GM23338 (cell line): Measurements from ENCODE around the gene PGF. TPM values are rescaled to one million over a fixed set of nuclear protein-coding genes. Genes with fewer than 3 reads are reported as not detected.

Experiments
- ATAC-seq: fragments of 200-7000 bp; cut with Tn5 transposase; 3 replicates; pipeline ENCODE4 v1.9.1; 2020
- DNase-seq: peaks from one replicate; pipeline ENCODE4 v3.0.0-alpha.2; 2015; ENCODE audit warnings: low spot score
- H2AFZ ChIP-seq: fragments of 200-600 bp; sonication (generic); 2 replicates; pipeline ENCODE4 v1.8.0; 2016; ENCODE audit warnings: antibody characterized with exemption, mild to moderate bottlenecking, moderate library complexity
- H3F3A ChIP-seq: fragments of 200-600 bp; sonication (generic); replicated peaks from 2 replicates; pipeline ENCODE4 v1.8.0; 2017; ENCODE audit warnings: antibody characterized with exemption, mixed run types, low read depth
- H3K27ac ChIP-seq: fragments of 200-600 bp; sonication (generic); 2 replicates; pipeline ENCODE4 v1.6.1; 2016; ENCODE audit warnings: low read depth
- H3K27me3 ChIP-seq: fragments of 200-600 bp; sonication (generic); 2 replicates; pipeline ENCODE4 v1.8.0; 2016; ENCODE audit warnings: mild to moderate bottlenecking, mixed run types, moderate library complexity; ENCODE audit not compliant: insufficient read depth
- H3K36me3 ChIP-seq: fragments of 200-600 bp; sonication (generic); 2 replicates; pipeline ENCODE4 v1.8.0; 2016; ENCODE audit warnings: mild to moderate bottlenecking; ENCODE audit not compliant: insufficient read depth
- H3K4me1 ChIP-seq: fragments of 200-600 bp; sonication (generic); 2 replicates; pipeline ENCODE4 v1.8.0; 2016; ENCODE audit warnings: mild to moderate bottlenecking, moderate library complexity; ENCODE audit not compliant: insufficient read depth
- H3K4me2 ChIP-seq: fragments of 200-600 bp; sonication (generic); 2 replicates; pipeline ENCODE4 v1.7.1; 2017; ENCODE audit warnings: mixed run types
- H3K4me3 ChIP-seq: fragments of 200-600 bp; sonication (generic); 2 replicates; pipeline ENCODE4 v1.6.1; 2016; ENCODE audit warnings: mixed run types
- H3K79me2 ChIP-seq: fragments of 200-600 bp; sonication (generic); replicated peaks from 2 replicates; pipeline ENCODE4 v1.8.0; 2017; ENCODE audit warnings: mild to moderate bottlenecking; ENCODE audit not compliant: insufficient read depth
- H3K9me2 ChIP-seq: fragments of 200-600 bp; sonication (generic); 2 replicates; pipeline ENCODE4 v1.8.0; 2017; ENCODE audit not compliant: insufficient read depth
- H4K20me1 ChIP-seq: fragments of 200-600 bp; sonication (generic); replicated peaks from 2 replicates; pipeline ENCODE4 v1.8.0; 2017; ENCODE audit warnings: mild to moderate bottlenecking; ENCODE audit not compliant: insufficient read depth
- H3K27ac Mint-ChIP-seq: 2 replicates; pipeline ENCODE4 v1.8.0; 2020; ENCODE audit warnings: inconsistent platforms, mild to moderate bottlenecking, moderate library complexity, mixed read lengths
- H3K27me3 Mint-ChIP-seq: 3 replicates; pipeline ENCODE4 v1.8.0; 2022; ENCODE audit warnings: low read depth, mild to moderate bottlenecking, moderate library complexity, mixed read lengths, inconsistent platforms; ENCODE audit not compliant: insufficient read depth, poor library complexity
- H3K36me3 Mint-ChIP-seq: 3 replicates; pipeline ENCODE4 v1.8.0; 2021; ENCODE audit warnings: low read depth, mild to moderate bottlenecking, inconsistent platforms, moderate library complexity, mixed read lengths
- H3K4me1 Mint-ChIP-seq: 3 replicates; pipeline ENCODE4 v1.8.0; 2020; ENCODE audit warnings: mild to moderate bottlenecking, inconsistent platforms, mixed read lengths
- H3K4me3 Mint-ChIP-seq: 3 replicates; pipeline ENCODE4 v1.8.0; 2021; ENCODE audit warnings: moderate library complexity, mild to moderate bottlenecking, inconsistent platforms, mixed read lengths
- H3K9me3 Mint-ChIP-seq: 3 replicates; pipeline ENCODE4 v1.8.0; 2020; ENCODE audit warnings: moderate library complexity, mild to moderate bottlenecking, inconsistent platforms, mixed read lengths
- CREB1 ChIP-seq: fragments of 250-450 bp; sonication (Bioruptor Pico); IDR thresholded peaks from 2 replicates; pipeline ENCODE4 v1.5.0; 2020; ENCODE audit warnings: low read depth, mild to moderate bottlenecking, moderate library complexity
- CTCF ChIP-seq, 2 experiments: fragments of 200-600 bp in 1 of 2; sonication (generic) in 1 of 2; conservative IDR thresholded peaks; 2 replicates each; pipeline versions ENCODE4 v1.5.1 to v1.6.1; 2016 to 2017; ENCODE audit warnings: antibody characterized with exemption in 2 of 2, low read depth in 2 of 2, mild to moderate bottlenecking in 2 of 2, moderate library complexity in 1 of 2
- ETS1 ChIP-seq: IDR thresholded peaks from 2 replicates; pipeline ENCODE4 v1.6.1; 2016; ENCODE audit warnings: antibody characterized with exemption
- EZH2 ChIP-seq: fragments of 200-600 bp; sonication (generic); IDR thresholded peaks from one replicate; pipeline ENCODE4 v1.8.0; 2017; ENCODE audit warnings: antibody characterized with exemption, mild to moderate bottlenecking, low read depth; ENCODE audit not compliant: unreplicated experiment
- EZH2phosphoT487 ChIP-seq: fragments of 200-600 bp; sonication (generic); IDR thresholded peaks from one replicate; pipeline ENCODE4 v1.8.1; 2018; ENCODE audit warnings: antibody characterized with exemption; ENCODE audit not compliant: unreplicated experiment
- JUNB ChIP-seq: IDR thresholded peaks from one replicate; pipeline ENCODE4 v1.6.1; 2016; ENCODE audit warnings: antibody characterized with exemption; ENCODE audit not compliant: unreplicated experiment
- NANOG ChIP-seq: IDR thresholded peaks from 2 replicates; pipeline ENCODE4 v1.6.1; 2016; ENCODE audit warnings: antibody characterized with exemption, borderline replicate concordance
- POLR2AphosphoS5 ChIP-seq: IDR thresholded peaks from 2 replicates; pipeline ENCODE4 v1.6.1; 2016; ENCODE audit warnings: antibody characterized with exemption, low read depth
- REST ChIP-seq: IDR thresholded peaks from one replicate; pipeline ENCODE4 v1.6.1; 2018; ENCODE audit warnings: antibody characterized with exemption; ENCODE audit not compliant: unreplicated experiment
- STAT1 ChIP-seq: IDR thresholded peaks from one replicate; pipeline ENCODE4 v1.6.1; 2016; ENCODE audit warnings: antibody characterized with exemption; ENCODE audit not compliant: unreplicated experiment
- ZNF114 ChIP-seq: fragments of 250-450 bp; sonication (Bioruptor Pico); IDR thresholded peaks from 2 replicates; pipeline ENCODE4 v1.5.0; 2020; ENCODE audit warnings: mild to moderate bottlenecking, moderate library complexity
- ZNF331 ChIP-seq: fragments of 250-450 bp; sonication (Bioruptor Pico); IDR thresholded peaks from 2 replicates; pipeline ENCODE4 v1.5.0; 2020; ENCODE audit warnings: low read depth, mild to moderate bottlenecking, moderate library complexity
- ZNF462 ChIP-seq: fragments of 250-450 bp; sonication (Bioruptor Pico); IDR thresholded peaks from 2 replicates; pipeline ENCODE4 v1.5.0; 2020; ENCODE audit warnings: mild to moderate bottlenecking, moderate library complexity
- polyA plus RNA-seq: library from polyadenylated mRNA; unstranded; fragments of >200 nt; fragmentation: Nextera tagmentation; extraction: Ambion mirVana; gene quantifications from 2 replicates; pipeline ENCODE4 v1.2.1, GENCODE V29; 2016
- total RNA-seq: library from RNA; depleted of rRNA; stranded (reverse); fragments of >200 nt; shearing (Covaris generic); gene quantifications from 2 replicates; pipeline ENCODE4 v1.2.3, GENCODE V29; 2014

PGF gene
- total and polyA plus RNA-seq, 2 experiments from 2014 or later, result 2.9 to 6.3 TPM

GRCh38 chr14:74954947-74955228, 509 bp downstream of the PGF start:
- DNase-seq, result no peak
- H3K4me1 Mint-ChIP-seq, result peaks cover 13% of the 10 kb centered on the region; the same call in 2 of the 3 replicates
- Histone ChIP-seq H3K4me3 (peak overlapping the region; percentile 76), H3K79me2 (no peaks in the 10 kb centered on the region), H3K4me2 (peak overlapping the region; percentile 95), H3K27ac (no peak overlapping the region), H3K36me3 (no peaks in the 10 kb centered on the region), H2AFZ (peak overlapping the region; percentile 95; the same call in 1 of the 2 replicates), H3K9me2 (no peaks in the 10 kb centered on the region), H3K27me3 (peaks cover 12% of the 10 kb centered on the region; the same call in 1 of the 2 replicates), H3F3A (no peaks in the 10 kb centered on the region; the same call in 1 of the 2 replicates), H3K4me1 (peaks cover 8% of the 10 kb centered on the region), H4K20me1 (no peaks in the 10 kb centered on the region)
- H3K27ac Mint-ChIP-seq, result no peak overlapping the region
- no peaks in the 10 kb centered on the region; the same call in 2 of the 3 replicates for H3K36me3 Mint-ChIP-seq
- H3K4me3 Mint-ChIP-seq, result peak overlapping the region; percentile 57; the same call in 2 of the 3 replicates
- no peaks in the 10 kb centered on the region for H3K9me3 Mint-ChIP-seq
- ATAC-seq, result no peak
- no peak for TF ChIP-seq STAT1
- no peak for TF ChIP-seq EZH2phosphoT487
- TF ChIP-seq CTCF (conservative IDR thresholded peaks at IDR 0.05; ENCODE audit: low read depth in 2 of 2), result no peak
- TF ChIP-seq ETS1, result no peak
- TF ChIP-seq EZH2, result no peak
- no peak for TF ChIP-seq NANOG
- TF ChIP-seq ZNF114 (CRISPR knock-in tag), result no peak
- TF ChIP-seq REST, result no peak
- no peak for TF ChIP-seq CREB1 (CRISPR knock-in tag)
- no peak for TF ChIP-seq ZNF331
- TF ChIP-seq ZNF462 (CRISPR knock-in tag), result no peak
- TF ChIP-seq JUNB, result no peak
- no peak for TF ChIP-seq POLR2AphosphoS5
- H3K27me3 Mint-ChIP-seq, result peaks cover 10% of the 10 kb centered on the region
